GM10248 (cell line): ENCODE data around the gene TPM1.

Experiments
- CTCF ChIA-PET: fragments of 300-600 bp; sonication (Branson Sonifier 250); formaldehyde crosslinking; extraction: SDS; loops from one replicate; lab custom pipeline; 2021; ENCODE audit warnings: antibody characterized with exemption; lab: Yijun Ruan, JAX
- POLR2A ChIA-PET: fragments of 350-650 bp; sonication (Branson Sonifier 250); formaldehyde crosslinking; extraction: SDS; loops from one replicate; lab custom pipeline; 2020; ENCODE audit warnings: antibody characterized with exemption; lab: Yijun Ruan, JAX
- DNase-seq: peaks from one replicate; pipeline ENCODE4 v3.0.0; 2012; ENCODE audit errors: extremely low spot score
- TF ChIP-seq, protein P1 (sequence below): IDR thresholded peaks from 2 replicates; pipeline ENCODE4 v1.5.1; 2012; ENCODE audit warnings: mild to moderate bottlenecking, low read depth; ENCODE audit errors: extremely low read depth, missing control alignments, control extremely low read depth

The TPM1 gene

DNA sequence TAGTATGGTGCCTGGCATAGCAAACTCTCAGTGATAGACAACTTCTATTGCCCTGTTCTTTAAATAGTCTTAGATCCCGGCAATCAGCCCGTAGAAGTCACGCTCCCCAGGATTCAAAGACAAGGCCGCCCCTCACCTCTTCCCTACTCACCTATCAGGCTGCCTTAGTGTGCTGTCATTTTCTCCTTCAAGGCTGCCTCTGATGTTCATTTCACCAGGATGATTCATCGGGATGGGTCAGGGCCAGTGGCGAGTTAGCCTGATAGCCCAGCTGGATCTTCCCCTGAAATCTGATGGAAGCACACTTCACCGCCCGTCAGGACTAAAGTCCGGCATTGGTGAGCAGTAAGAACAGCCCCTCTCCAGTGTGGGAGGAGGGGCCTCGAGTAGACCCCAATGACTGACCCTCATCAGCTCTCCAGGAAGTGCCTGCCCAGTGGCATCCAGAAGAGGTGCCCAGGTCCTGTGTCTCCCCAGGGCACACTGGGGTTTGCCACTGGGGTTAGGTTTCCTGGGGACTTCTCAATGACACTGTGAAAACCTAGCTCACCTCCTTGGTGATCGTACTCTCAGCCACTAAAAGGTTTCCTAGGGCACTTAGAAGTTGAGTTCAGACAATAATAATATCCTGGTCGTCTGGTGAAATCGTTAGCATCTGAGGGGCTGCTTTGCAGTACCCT, 37.5 kb downstream of the TPM1 start:
- TF ChIP-seq, protein P1, sequence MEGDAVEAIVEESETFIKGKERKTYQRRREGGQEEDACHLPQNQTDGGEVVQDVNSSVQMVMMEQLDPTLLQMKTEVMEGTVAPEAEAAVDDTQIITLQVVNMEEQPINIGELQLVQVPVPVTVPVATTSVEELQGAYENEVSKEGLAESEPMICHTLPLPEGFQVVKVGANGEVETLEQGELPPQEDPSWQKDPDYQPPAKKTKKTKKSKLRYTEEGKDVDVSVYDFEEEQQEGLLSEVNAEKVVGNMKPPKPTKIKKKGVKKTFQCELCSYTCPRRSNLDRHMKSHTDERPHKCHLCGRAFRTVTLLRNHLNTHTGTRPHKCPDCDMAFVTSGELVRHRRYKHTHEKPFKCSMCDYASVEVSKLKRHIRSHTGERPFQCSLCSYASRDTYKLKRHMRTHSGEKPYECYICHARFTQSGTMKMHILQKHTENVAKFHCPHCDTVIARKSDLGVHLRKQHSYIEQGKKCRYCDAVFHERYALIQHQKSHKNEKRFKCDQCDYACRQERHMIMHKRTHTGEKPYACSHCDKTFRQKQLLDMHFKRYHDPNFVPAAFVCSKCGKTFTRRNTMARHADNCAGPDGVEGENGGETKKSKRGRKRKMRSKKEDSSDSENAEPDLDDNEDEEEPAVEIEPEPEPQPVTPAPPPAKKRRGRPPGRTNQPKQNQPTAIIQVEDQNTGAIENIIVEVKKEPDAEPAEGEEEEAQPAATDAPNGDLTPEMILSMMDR: no peak
- ChIA-PET POLR2A (no interaction called here), CTCF (interaction anchor here (1.8 kb wide), 1 partner anchor 32 kb away, joined by 8 read pairs; no protein-coding TSS in a partner anchor)
- DNase-seq: no peak

DNA sequence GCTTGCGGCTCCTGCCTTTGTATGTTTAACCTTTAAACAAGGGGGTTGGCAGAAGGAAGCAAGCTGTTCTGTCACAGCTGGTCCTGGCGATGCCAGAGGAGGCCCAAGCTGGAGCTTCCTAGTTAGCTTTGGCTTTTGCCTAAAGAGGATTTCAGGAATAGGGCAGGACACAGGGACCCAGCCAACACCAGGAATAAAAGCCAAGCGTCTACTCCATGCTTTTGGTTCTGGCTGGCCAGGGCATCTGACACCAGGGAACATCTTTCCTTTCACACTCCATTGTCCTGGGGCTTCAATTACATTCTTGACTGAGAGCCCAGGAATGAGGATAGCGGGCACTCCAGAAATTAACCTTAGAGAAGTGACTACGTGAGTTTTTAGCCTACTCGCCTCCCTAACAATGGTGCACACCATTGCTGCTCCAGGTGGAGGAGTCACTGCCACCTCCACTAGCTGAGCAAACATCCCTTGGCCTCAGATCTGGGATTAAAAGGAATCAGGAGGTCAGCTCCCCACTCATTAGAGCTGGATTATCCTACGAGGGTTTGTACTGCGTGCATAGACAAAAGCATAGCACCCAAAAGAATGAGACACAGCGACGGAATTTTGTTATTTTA, 38.2 kb downstream of the TPM1 start:
- DNase-seq: no peak
- POLR2A ChIA-PET: no interaction called here
- TF ChIP-seq, protein P1: no peak
- CTCF ChIA-PET: interaction anchor here (1.8 kb wide), 1 partner anchor 33 kb away, joined by 8 read pairs; no protein-coding TSS in a partner anchor

DNA sequence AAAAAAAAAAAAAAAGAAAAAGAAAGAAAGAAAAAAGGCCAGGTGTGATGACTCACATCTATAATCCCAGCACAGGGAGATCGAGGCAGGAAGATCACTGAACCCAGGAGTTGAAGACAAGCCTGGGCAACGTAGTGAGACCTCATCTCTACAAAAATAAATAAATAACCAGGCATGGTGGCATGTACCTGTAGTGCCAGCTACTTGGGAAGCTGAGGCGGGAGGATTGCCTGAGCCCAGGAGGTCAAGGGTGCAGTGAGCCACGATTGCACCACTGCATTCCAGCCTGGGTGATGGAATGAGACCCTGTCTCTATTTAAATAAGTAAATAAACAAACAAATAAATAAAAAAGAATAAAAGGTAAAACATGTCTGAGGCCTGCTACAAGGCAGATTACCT, 39.8 kb downstream of the TPM1 start:
- DNase-seq: no peak
- POLR2A ChIA-PET: no interaction called here
- CTCF ChIA-PET: interaction anchor here (1.0 to 1.2 kb wide), 2 partner anchors 12 to 34 kb away, joined by 3 to 4 read pairs; no protein-coding TSS in a partner anchor
- TF ChIP-seq, protein P1: no peak

DNA sequence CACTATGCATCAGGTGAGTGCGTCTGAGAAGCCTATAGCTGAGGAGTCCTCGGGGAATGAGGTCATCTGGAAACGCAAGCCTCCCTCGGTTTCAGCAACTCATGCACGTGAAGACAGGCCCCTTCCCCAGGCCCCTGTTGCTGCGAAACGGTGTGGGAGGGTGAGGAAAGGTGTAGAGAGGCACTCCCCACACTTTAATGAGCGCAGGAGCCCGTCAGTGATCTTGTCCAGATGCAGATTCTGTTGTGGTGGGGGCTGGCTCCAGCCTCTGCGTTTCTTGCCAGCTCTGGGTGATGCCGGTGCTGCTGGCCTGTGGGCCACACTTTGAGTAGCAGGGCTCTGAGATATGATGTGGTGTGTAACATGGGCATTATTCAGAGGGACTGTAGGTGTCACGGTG, 40.5 kb downstream of the TPM1 start:
- no peak for DNase-seq
- TF ChIP-seq, protein P1: no peak
- ChIA-PET CTCF (interaction anchor here (1.7 kb wide), 1 partner anchor 11 kb away, joined by 8 read pairs; no protein-coding TSS in a partner anchor), POLR2A (no interaction called here)

DNA sequence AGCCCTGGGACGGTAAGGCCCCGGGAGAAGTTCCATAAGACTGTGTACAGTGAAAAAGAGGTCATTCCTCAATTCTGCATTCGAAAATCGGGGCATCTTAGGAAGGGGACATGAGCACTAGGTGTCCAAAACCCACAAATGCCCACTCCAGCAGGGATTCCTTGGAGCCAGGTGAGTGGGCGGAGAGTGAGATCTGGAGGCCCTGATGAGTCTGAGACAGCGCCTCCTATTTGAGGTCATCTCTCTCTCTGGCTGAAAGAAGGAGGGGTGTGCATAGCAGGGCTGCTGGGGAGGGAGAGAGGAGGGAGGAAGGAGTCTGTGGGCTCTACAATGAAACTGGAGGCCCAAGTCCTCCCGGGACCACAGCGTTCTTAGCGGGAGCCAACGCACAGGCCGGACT, 41.0 kb downstream of the TPM1 start:
- ChIA-PET CTCF (interaction anchor here (1.7 kb wide), 1 partner anchor 10 kb away, joined by 8 read pairs; no protein-coding TSS in a partner anchor), POLR2A (no interaction called here)
- DNase-seq: no peak
- TF ChIP-seq, protein P1: no peak

DNA sequence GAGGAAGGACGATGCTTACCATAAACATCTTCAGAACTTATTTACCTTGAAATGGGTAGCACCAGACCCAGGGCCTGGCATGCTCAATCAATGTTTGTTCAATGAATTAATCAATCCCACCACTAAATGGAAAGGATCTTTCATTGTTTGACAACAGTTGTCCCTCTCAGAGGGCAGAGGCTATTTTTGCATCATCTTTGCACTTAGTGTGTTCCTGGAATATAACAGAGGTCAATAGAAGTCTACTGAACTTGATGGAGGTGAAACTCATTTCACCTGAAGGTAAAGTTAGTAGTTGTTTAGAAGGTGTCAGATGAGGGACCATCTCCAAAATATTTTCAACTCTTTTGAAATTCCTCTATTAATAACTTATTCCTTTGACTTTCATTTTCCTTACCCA, 42.3 kb downstream of the TPM1 start:
- ChIA-PET POLR2A (no interaction called here), CTCF (interaction anchor here (1.7 kb wide), 1 partner anchor 9 kb away, joined by 8 read pairs; no protein-coding TSS in a partner anchor)
- TF ChIP-seq, protein P1: no peak
- no peak for DNase-seq
